AG04449 (cell line): Measurements from ENCODE around the gene CTAGE4.
"Not testable (repeated sequence)": the region's sequence is repeated elsewhere in the genome, so short reads cannot be mapped to it uniquely, and the experiment has no call there.

Experiments
- CTCF ChIA-PET: fragments of 350-600 bp; formaldehyde crosslinking; extraction: SDS; loops from one replicate; lab custom pipeline; 2021; ENCODE audit warnings: antibody characterized with exemption; lab: Yijun Ruan, JAX
- POLR2A ChIA-PET: fragments of 400-600, 350-600 bp; formaldehyde crosslinking; extraction: SDS; loops from one replicate; lab custom pipeline; 2020; ENCODE audit warnings: antibody characterized with exemption, inconsistent platforms; lab: Yijun Ruan, JAX
- DNase-seq: peaks from one replicate; pipeline ENCODE4 v3.0.0-alpha.2; 2010; ENCODE audit warnings: low read depth, low spot score
- H3K4me3 ChIP-seq: 2 replicates; pipeline ENCODE4 v1.5.1; 2011; ENCODE audit warnings: low read depth, mild to moderate bottlenecking, control low read depth, low read length

CTAGE4 gene

GRCh38 chr7:144203086-144203485, 19.8 kb downstream of the CTAGE4 start:
- CTCF ChIA-PET, DNase-seq, POLR2A ChIA-PET, H3K4me3 ChIP-seq: not testable (repeated sequence)

- DNase-seq, CTCF ChIA-PET, H3K4me3 ChIP-seq, POLR2A ChIA-PET: not testable (repeated sequence)
Observed at GRCh38 chr7:144205306-144205705, 22.0 kb downstream of the CTAGE4 start.

GRCh38 chr7:144217200-144217599, 33.9 kb downstream of the CTAGE4 start:
- POLR2A ChIA-PET, DNase-seq, H3K4me3 ChIP-seq, CTCF ChIA-PET: not testable (repeated sequence)

GRCh38 chr7:144218581-144218980, 35.3 kb downstream of the CTAGE4 start:
- DNase-seq, H3K4me3 ChIP-seq, POLR2A ChIA-PET, CTCF ChIA-PET: not testable (repeated sequence)

- POLR2A ChIA-PET, CTCF ChIA-PET: not testable (repeated sequence)
Observed at GRCh38 chr7:144219149-144219548, 35.9 kb downstream of the CTAGE4 start.

GRCh38 chr7:144220531-144220930, 37.3 kb downstream of the CTAGE4 start:
- POLR2A ChIA-PET, CTCF ChIA-PET, H3K4me3 ChIP-seq, DNase-seq: not testable (repeated sequence)

More at GRCh38 chr7:144219149-144219548, 35.9 kb downstream of the CTAGE4 start:
- not testable (repeated sequence) for H3K4me3 ChIP-seq, DNase-seq

- H3K4me3 ChIP-seq, DNase-seq, POLR2A ChIA-PET, CTCF ChIA-PET: not testable (repeated sequence)
Observed at GRCh38 chr7:144223675-144224074, 40.4 kb downstream of the CTAGE4 start.

- CTCF ChIA-PET, DNase-seq, H3K4me3 ChIP-seq, POLR2A ChIA-PET: not testable (repeated sequence)
Observed at GRCh38 chr7:144226866-144227265, 43.6 kb downstream of the CTAGE4 start.

GRCh38 chr7:144228810-144229209, 45.5 kb downstream of the CTAGE4 start:
- H3K4me3 ChIP-seq, POLR2A ChIA-PET, CTCF ChIA-PET, DNase-seq: not testable (repeated sequence)

- DNase-seq, POLR2A ChIA-PET, CTCF ChIA-PET, H3K4me3 ChIP-seq: not testable (repeated sequence)
Observed at GRCh38 chr7:144231027-144231426, 47.8 kb downstream of the CTAGE4 start.

- POLR2A ChIA-PET, CTCF ChIA-PET, DNase-seq, H3K4me3 ChIP-seq: not testable (repeated sequence)
Observed at GRCh38 chr7:144233039-144233438, 49.8 kb downstream of the CTAGE4 start.
